NCI-H510A treated with DMSO at 0.1 percent for 48 hours (cell line): ENCODE results near the gene STK32C.
A peak's percentile ranks its signal among the peaks of the same experiment; 100 is the strongest.

Experiments used
- DNase-seq: peaks from one replicate; lab custom pipeline; 2025; lab: John Stamatoyannopoulos, UW

The STK32C gene

DNA sequence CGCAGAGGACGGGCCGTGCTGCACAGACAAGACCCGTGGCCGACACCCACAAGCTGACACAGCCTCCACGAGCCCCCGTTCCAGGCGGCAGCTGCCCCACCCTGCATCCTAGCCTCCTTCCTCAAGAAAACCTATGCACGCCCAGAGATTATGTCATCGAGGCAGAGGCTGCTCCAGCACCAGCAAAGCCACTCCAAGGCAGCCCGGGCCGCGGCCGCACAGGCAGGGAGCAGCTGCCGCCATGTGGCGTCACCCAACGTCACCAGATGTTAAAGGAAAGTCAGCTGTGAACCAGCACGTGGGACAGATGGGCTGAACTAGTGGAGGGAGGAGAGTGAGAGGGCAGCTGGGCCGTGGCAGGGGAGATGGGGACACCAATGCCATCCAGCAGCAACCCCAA is 59.8 kb downstream of the STK32C start:
- no peak for DNase-seq

- DNase-seq = no peak
Observed at GRCh38 chr10:132246296-132246695, 61.5 kb downstream of the STK32C start.

DNA sequence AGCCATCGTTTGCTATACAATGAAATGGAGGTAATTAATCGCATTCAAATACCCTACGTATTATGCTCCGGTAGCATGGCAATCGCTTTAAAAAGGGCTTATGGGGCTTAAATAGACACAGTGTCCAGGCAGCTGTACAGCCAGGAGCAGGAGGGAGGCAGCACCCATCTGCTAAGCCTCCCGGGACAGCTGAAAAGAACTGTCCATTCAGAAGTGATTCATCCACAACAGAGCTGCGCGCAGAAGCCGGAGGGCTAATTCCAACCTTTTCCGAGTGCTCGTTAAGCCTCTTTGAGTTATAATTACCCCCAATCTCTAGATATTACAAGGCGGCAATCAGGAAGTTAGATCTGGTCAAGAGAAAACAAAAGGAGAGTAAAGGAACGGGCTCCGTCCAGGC is 62.7 kb downstream of the STK32C start:
- DNase-seq = no peak

- DNase-seq = no peak
Observed at GRCh38 chr10:132243626-132244025, 64.1 kb downstream of the STK32C start.

DNA sequence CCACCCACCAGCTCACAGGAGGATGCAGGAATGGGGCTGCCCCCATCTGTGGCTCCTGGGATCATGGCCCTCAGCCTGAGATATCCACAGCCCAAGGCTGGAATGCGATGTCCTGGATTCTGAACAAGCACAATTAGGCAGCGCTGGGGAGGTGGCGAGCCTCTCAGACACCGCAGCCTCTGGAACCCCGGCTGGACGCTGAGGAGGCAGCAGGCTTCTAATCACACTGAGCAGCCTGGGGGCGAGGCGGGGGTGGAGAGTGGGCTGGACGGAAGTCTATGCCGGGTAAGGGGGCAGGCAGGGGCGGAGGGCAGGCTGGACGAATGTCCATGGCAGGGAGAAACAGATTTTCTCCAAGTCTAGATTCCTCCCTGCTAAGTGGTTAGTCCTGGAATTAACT is 64.6 kb downstream of the STK32C start:
- DNase-seq = no peak

- DNase-seq = no peak
Observed at GRCh38 chr10:132242103-132242840, 65.5 kb downstream of the STK32C start.

- no peak for DNase-seq
Observed at GRCh38 chr10:132241496-132241895, 66.3 kb downstream of the STK32C start.

DNA sequence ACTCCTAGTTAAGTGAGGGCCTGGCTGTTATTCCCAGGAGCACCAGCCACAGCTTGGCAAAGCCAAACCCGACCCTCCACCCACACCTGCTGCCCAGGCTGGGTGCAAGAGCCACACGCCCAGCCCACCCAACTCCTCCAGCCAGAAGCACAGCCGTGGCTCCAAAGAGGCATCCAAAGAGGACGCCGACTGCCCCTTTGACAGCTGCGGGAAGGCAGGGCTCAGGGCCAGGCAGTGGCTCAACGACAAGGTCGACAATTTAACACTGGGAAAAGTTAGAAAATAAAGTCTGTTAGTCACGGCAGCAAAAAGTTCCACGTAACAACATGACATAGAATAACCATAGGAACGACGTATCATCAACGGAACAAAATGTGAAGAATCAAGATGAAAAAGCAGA is 66.7 kb downstream of the STK32C start:
- no peak for DNase-seq

- no peak for DNase-seq
Observed at GRCh38 chr10:132240581-132240980, 67.2 kb downstream of the STK32C start.

- DNase-seq = no peak
Observed at GRCh38 chr10:132240156-132240555, 67.6 kb downstream of the STK32C start.

- DNase-seq = no peak
Observed at GRCh38 chr10:132239126-132240031, 68.4 kb downstream of the STK32C start.

- no peak for DNase-seq
Observed at GRCh38 chr10:132238371-132239125, 69.2 kb downstream of the STK32C start.

DNA sequence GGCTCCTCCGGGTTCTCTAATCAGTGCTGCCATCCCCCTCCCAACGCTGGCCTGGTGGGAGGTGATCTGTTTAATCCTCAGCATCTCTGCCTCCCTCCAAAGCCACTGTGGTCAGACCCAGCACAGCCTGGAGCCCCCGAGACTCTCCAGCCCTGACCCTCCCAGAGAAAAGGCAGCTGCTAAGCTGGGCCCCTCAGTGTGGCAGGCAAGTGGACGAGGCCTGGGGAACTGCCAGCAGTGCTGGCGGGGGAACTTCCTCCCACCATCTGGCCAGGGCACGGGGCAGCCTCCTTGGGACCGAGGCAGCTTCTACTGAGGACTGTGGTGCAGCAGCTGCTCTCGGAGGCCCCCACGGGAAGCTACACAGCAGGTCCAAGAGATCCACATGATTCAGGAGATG is 69.9 kb downstream of the STK32C start:
- DNase-seq = no peak

- DNase-seq = no peak
Observed at GRCh38 chr10:132237396-132237795, 70.4 kb downstream of the STK32C start.

GRCh38 chr10:132236881-132237280 is 70.9 kb downstream of the STK32C start:
- no peak for DNase-seq

DNA sequence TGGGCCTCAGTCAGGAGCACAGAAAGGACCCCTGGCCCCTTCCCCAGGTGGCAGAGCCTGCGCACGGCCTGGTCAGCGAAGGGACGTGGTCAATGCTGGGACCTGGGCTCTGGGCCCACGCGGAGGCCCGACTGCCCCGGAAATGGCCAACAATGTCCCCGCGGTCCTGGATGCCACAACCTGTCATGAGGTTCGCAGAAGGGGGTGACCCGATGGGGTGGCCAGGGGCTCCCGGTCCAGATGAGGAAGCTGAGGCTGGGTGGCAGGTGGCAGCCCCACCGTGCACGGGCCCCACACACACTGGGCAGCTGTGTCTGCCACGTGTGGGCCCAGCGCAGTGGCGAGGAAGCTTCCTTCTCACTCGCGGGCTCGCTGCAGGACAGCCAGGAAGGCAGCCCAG is 71.6 kb downstream of the STK32C start:
- DNase-seq = no peak

- no peak for DNase-seq
Observed at GRCh38 chr10:132234860-132235259, 72.9 kb downstream of the STK32C start.

DNA sequence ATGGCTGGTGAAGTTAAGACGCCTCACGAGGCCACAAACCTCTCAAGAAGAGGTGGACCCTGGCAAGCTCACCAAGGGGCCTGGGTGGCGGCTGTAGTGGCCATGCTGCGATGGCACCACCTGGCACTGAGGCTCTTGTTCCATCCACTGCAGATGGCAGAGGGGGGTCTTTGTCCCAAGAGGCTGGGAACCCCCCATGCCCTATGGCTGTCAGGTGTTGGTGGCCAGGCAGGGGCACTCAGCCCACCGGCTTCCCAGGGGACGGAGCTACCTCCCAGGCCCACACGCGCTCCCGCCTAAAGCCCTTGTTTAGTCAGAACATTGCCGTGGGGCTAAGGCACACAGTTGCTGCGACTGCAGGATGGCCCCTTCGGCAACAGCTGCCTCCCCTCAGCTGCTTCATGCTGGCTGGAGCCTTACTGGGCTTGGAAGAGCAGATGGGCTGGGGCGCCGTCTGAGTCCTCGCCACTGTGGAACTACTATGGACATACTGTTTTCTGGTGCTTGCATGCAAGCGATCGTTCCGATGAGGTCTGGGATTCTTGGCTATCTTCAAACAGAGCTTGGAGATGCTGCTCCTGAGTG is 74.2 kb downstream of the STK32C start:
- DNase-seq = no peak

DNA sequence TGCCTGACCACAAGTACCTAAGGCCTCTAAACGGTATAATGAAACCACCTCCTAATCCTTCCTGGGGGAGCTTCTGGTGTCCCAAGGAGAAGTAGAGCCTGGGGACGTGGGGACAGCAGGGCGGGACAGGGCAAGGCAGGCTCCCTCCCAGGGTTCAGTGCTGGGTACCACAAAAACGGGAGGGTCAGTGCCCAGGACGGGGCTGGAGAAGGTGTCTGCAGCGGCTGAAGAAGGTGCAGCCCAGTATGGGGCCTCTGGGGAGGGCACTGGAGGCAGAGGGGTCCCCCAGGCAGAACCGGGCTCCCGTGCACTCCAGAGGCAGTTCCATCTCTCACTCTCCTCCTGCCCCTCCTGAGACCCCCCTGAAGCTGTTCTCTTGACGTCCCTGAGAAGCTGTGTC is 74.8 kb downstream of the STK32C start:
- no peak for DNase-seq

DNA sequence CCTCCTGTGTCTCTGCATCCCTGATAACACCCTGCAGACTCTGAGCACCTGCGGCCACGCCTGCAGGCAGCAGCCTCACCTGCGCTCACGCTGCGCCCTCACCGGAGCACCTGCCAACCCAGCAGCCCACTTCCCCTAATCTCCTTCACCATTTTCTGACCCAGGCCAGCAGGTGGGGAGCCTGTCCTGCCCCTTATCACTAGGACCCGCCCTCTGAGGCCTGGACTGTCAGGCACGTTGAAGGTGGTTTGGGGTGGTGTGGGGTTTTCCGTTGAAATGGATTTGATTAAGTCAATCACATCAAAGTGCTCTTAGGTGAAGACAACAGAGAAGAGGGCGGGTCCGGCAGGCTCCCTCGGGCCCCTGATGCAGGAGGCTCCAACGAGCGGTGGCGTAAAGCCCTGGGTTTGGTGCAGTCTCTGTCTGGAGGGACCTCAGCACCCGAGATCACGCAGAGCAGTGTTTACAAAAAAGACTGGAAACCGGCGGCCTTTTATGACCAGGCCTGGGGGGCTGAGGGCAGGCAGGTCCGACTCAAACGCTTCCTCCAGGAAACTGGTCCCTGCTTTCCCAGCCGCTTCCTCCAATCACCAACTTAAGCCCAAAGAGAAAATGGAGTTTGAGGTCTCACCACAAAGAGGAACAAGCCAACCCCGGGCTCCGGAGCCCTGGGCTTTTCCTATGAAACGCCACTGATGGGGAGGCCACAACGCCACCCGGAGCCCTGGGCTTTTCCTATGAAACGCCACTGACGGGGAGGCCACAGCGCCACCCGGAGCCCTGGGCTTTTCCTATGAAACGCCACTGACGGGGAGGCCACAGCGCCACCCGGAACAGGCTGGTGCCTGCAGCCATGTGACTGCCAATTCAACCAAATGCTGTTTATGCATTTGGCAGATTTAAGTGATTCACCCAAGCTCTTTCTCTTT is 75.5 kb downstream of the STK32C start:
- peak; percentile 88 for DNase-seq

GRCh38 chr10:132231656-132232022 is 76.1 kb downstream of the STK32C start:
- no peak for DNase-seq
